A549 (cell line): ENCODE results near the gene NRIP3. TPM values are rescaled to one million over a fixed set of nuclear protein-coding genes. Genes with fewer than 3 reads are reported as not detected.

Experiments used
- ATAC-seq, 2 experiments: fragments of 200-7000 bp in 1 of 2; fragments of >200 bp in 1 of 2; cut with Nextera tagmentation in 1 of 2; cut with Tn5 transposase in 1 of 2; 3 replicates each; pipeline versions ENCODE4 v1.8.0 to v1.9.1; 2018 to 2020; ENCODE audit warnings: mild to moderate bottlenecking in 1 of 2, moderate library complexity in 1 of 2
- CTCF ChIA-PET: fragments of 300-600 bp; sonication (Branson Sonifier 250); formaldehyde crosslinking; extraction: SDS; loops from one replicate; lab custom pipeline; 2021; ENCODE audit warnings: antibody characterized with exemption, inconsistent platforms; lab: Yijun Ruan, JAX
- POLR2A ChIA-PET: fragments of 350-600 bp; formaldehyde crosslinking; extraction: SDS; loops from one replicate; lab custom pipeline; 2021; ENCODE audit warnings: antibody characterized with exemption, inconsistent platforms; lab: Yijun Ruan, JAX
- DNase-seq, 2 experiments: peaks; one replicate each; pipeline versions ENCODE4 v3.0.0 to v3.0.0-alpha.2; 2011 to 2016; ENCODE audit warnings: low read depth in 1 of 2, low spot score in 1 of 2
- FAIRE-seq: peaks from 2 replicates; lab custom pipeline; 2011; peaks lifted over from hg19 to GRCh38; lab: Jason Lieb, UNC
- H3K27ac ChIP-seq, 2 experiments: fragments of >200 bp; sonication (Bioruptor Twin); formaldehyde crosslinking; 3 replicates each; pipeline ENCODE4 v1.5.1; 2016 to 2017
- H3K4me1 ChIP-seq: fragments of >200 bp; sonication (Bioruptor Twin); formaldehyde crosslinking; 3 replicates; pipeline ENCODE4 v1.6.1; 2016
- H3K4me2 ChIP-seq: fragments of >200 bp; sonication (Bioruptor Twin); formaldehyde crosslinking; 3 replicates; pipeline ENCODE4 v1.6.1; 2016
- H3K4me3 ChIP-seq: fragments of >200 bp; sonication (Bioruptor Twin); formaldehyde crosslinking; 3 replicates; pipeline ENCODE4 v1.5.1; 2016
- H3K9me3 ChIP-seq: fragments of >200 bp; sonication (Bioruptor Twin); formaldehyde crosslinking; 3 replicates; pipeline ENCODE4 v1.6.1; 2016
- BCL3 ChIP-seq: fragments of >200 bp; sonication (Bioruptor Twin); formaldehyde crosslinking; IDR thresholded peaks from 3 replicates; pipeline ENCODE4 v1.6.1; 2016
- BHLHE40 ChIP-seq: IDR thresholded peaks from 2 replicates; pipeline ENCODE4 v1.6.1; 2012; ENCODE audit warnings: low read depth, low read length, inconsistent platforms
- CBX2 ChIP-seq: fragments of 200-600 bp; sonication (generic); IDR thresholded peaks from 2 replicates; pipeline ENCODE4 v1.6.1; 2016; ENCODE audit warnings: low read depth, mild to moderate bottlenecking, borderline replicate concordance
- CEBPB ChIP-seq, 2 experiments: fragments of >200 bp in 1 of 2; sonication (Bioruptor Twin) in 1 of 2; formaldehyde crosslinking in 1 of 2; IDR thresholded peaks; 2 replicates each; pipeline ENCODE4 v1.6.1; 2012 to 2016
- CTCF ChIP-seq: fragments of >200 bp; sonication (Bioruptor Twin); formaldehyde crosslinking; IDR thresholded peaks from 3 replicates; pipeline ENCODE4 v1.5.1; 2016
- FOXS1 ChIP-seq: fragments of 250-450 bp; sonication (Bioruptor Pico); IDR thresholded peaks from 2 replicates; pipeline ENCODE4 v1.5.0; 2020; ENCODE audit warnings: mild to moderate bottlenecking, moderate library complexity
- HMGXB4 ChIP-seq: fragments of 250-450 bp; sonication (Bioruptor Pico); IDR thresholded peaks from 2 replicates; pipeline ENCODE4 v1.5.0; 2021; ENCODE audit warnings: mild to moderate bottlenecking, moderate library complexity, borderline replicate concordance
- HOXB13 ChIP-seq: fragments of 250-450 bp; sonication (Bioruptor Pico); IDR thresholded peaks from 2 replicates; pipeline ENCODE4 v1.5.0; 2020; ENCODE audit warnings: low read depth, mild to moderate bottlenecking, moderate library complexity
- HOXB5 ChIP-seq: fragments of 250-450 bp; sonication (Bioruptor Pico); IDR thresholded peaks from 2 replicates; pipeline ENCODE4 v1.5.0; 2020; ENCODE audit warnings: mild to moderate bottlenecking, moderate library complexity
- JUN ChIP-seq, 2 experiments: fragments of >200 bp; sonication (Bioruptor Twin); formaldehyde crosslinking; IDR thresholded peaks; 2 replicates in 1 of 2; 3 replicates in 1 of 2; pipeline ENCODE4 v1.6.1; 2016 to 2017
- JUNB ChIP-seq: fragments of >200 bp; sonication (Bioruptor Twin); formaldehyde crosslinking; IDR thresholded peaks from 2 replicates; pipeline ENCODE4 v1.6.1; 2016
- MAX ChIP-seq: IDR thresholded peaks from 2 replicates; pipeline ENCODE4 v1.6.1; 2012
- NFE2L2 ChIP-seq: fragments of 150-350 bp; conservative IDR thresholded peaks from 2 replicates; pipeline ENCODE4 v1.6.1; 2014; ENCODE audit warnings: low read length
- POLR2A ChIP-seq: IDR thresholded peaks from 2 replicates; pipeline ENCODE4 v1.6.1; 2012; ENCODE audit warnings: mild to moderate bottlenecking, low read length
- REST ChIP-seq: fragments of 200-600 bp; sonication (generic); IDR thresholded peaks from 2 replicates; pipeline ENCODE4 v1.6.1; 2016; ENCODE audit warnings: antibody characterized with exemption, mild to moderate bottlenecking, moderate library complexity
- SREBF2 ChIP-seq: fragments of 450-650 bp; IDR thresholded peaks from 2 replicates; pipeline ENCODE4 v1.6.1; 2014; ENCODE audit warnings: mild to moderate bottlenecking, moderate library complexity
- USF2 ChIP-seq: fragments of 450-650 bp; IDR thresholded peaks from 2 replicates; pipeline ENCODE4 v1.6.1; 2014; ENCODE audit warnings: antibody characterized with exemption
- ZSCAN20 ChIP-seq: fragments of 250-450 bp; sonication (Bioruptor Pico); IDR thresholded peaks from 2 replicates; pipeline ENCODE4 v1.8.0; 2022; ENCODE audit warnings: mild to moderate bottlenecking, moderate library complexity
- WGBS: methylation state at CpG from one replicate; pipeline ENCODE4 v1.1.6; 2017; ENCODE audit errors: missing lambda C conversion rate; 5-methylcytosine and 5-hydroxymethylcytosine counted together
- polyA plus RNA-seq, 4 experiments: library from polyadenylated mRNA; depleted of rRNA in 3 of 4; stranded (reverse); fragments of >200 nt; fragmentation: RNase III in 1 of 4; extraction: RNeasy Plus Mini Kit Qiagen cat#74134 plus additional on column Dnase treatment in 1 of 4; gene quantifications; 2 replicates in 3 of 4; 3 replicates in 1 of 4; pipeline ENCODE4 v1.2.3, GENCODE V29; 2011 to 2017

The NRIP3 gene
- polyA plus RNA-seq, 2 of the 4 experiments (the other 2 are of a cell fraction): 0.49 to 1.0 TPM

GRCh38 chr11:8963569-8964323, 40.1 kb downstream of the NRIP3 start:
- TF ChIP-seq FOXS1 (no peak), HOXB13 (CRISPR knock-in tag) (no peak)
- TF ChIP-seq, all 56 proteins: peak for 0
- Histone ChIP-seq H3K27ac (peak overlapping the region; percentile 96), H3K9me3 (no peaks in the 10 kb centered on the region), H3K4me3 (peak overlapping the region; percentile 78), H3K4me1 (peaks cover 28% of the 10 kb centered on the region), H3K4me2 (peak overlapping the region; percentile 90)
- WGBS: 7% methylated on average over 24 of the region's 39 CpGs
- CTCF ChIA-PET: interaction anchor here (0.6 to 2.4 kb wide), 7 partner anchors 8 to 174 kb away, joined by 3 to 9 read pairs (median 3); no protein-coding TSS in a partner anchor
- POLR2A ChIA-PET: interaction anchor here (0.6 to 1.8 kb wide), 10 partner anchors 9 to 649 kb away, joined by 3 to 12 read pairs (median 4); partner anchors contain the start of genes RPL27A and TRIM66
- ATAC-seq (peak; percentile 82 to 85), FAIRE-seq (no peak), DNase-seq (peak; percentile 69 to 83)

- POLR2A ChIA-PET: interaction anchor here (0.6 to 1.1 kb wide), 2 partner anchors 10 to 11 kb away, joined by 4 read pairs; no protein-coding TSS in a partner anchor
Measured at GRCh38 chr11:8962841-8963240, 41.0 kb downstream of the NRIP3 start.

GRCh38 chr11:8961401-8961800, 42.4 kb downstream of the NRIP3 start:
- H3K4me2 ChIP-seq: no peak overlapping the region
- no peaks in the 10 kb centered on the region for H3K9me3 ChIP-seq
- no peak for ATAC-seq
- H3K4me1 ChIP-seq: peaks cover 28% of the 10 kb centered on the region
- 51% methylated on average over 2 of the region's 2 CpGs for WGBS
- ChIA-PET POLR2A (interaction anchor here (0.6 to 1.1 kb wide), 2 partner anchors 46 to 273 kb away, joined by 3 to 4 read pairs; no protein-coding TSS in a partner anchor), CTCF (interaction anchor here (1.2 to 4.1 kb wide), 5 partner anchors 13 to 176 kb away, joined by 3 to 63 read pairs (median 6); no protein-coding TSS in a partner anchor)
- DNase-seq: no peak
- no peak overlapping the region for H3K27ac ChIP-seq
- H3K4me3 ChIP-seq: no peak overlapping the region
- no peak for FAIRE-seq
- TF ChIP-seq BHLHE40 (no peak), CEBPB (IDR thresholded peaks at IDR 0.05) (no peak), BCL3 (no peak), JUN (IDR thresholded peaks at IDR 0.05) (no peak), ZSCAN20 (CRISPR knock-in tag) (no peak), HMGXB4 (no peak), REST (no peak), SREBF2 (no peak), MAX (no peak), POLR2A (no peak), JUNB (no peak)

More at GRCh38 chr11:8962841-8963240, 41.0 kb downstream of the NRIP3 start:
- CTCF ChIA-PET: interaction anchor here (1.2 to 2.4 kb wide), 3 partner anchors 42 to 175 kb away, joined by 3 to 9 read pairs (median 6); no protein-coding TSS in a partner anchor
- FAIRE-seq (no peak), DNase-seq (no peak), ATAC-seq (no peak)
- no peaks in the 10 kb centered on the region for H3K9me3 ChIP-seq
- H3K27ac ChIP-seq: peak overlapping the region in 1 of 2 experiments; percentile 4; a peak in 1 of 6 replicates
- no peak for TF ChIP-seq USF2
- TF ChIP-seq FOXS1: no peak
- no peak for TF ChIP-seq HOXB5
- TF ChIP-seq CBX2: no peak
- no peak for TF ChIP-seq NFE2L2
- TF ChIP-seq CTCF: no peak
- peaks cover 28% of the 10 kb centered on the region for H3K4me1 ChIP-seq
- peak overlapping the region; percentile 90 for H3K4me2 ChIP-seq
- whole genome bisulfite sequencing: 16% methylated on average over 2 of the region's 2 CpGs
- H3K4me3 ChIP-seq: peak overlapping the region; percentile 78; the same call in 2 of the 3 replicates
